ENCODE results near the gene STARD3.
"Not testable (repeated sequence)": the region's sequence is repeated elsewhere in the genome, so short reads cannot be mapped to it uniquely, and the experiment has no call there.

DNA sequence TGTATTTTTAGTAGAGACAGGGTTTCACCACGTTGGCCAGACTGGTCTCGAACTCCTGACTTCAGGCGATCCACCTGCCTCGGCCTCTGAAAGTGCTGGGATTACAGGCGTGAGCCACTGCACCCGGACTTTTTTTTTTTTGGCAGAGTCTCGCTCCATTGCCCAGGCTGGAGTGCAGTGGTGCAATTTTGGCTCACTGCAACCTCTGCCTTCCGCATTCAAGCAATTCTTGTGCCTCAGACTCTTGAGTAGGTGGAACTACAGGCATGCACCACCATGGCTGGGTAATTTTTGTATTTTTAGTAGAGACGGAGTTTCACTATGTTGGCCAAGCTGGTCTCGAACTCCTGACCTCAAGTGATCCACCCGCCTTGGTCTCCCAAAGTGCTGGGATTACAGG is 74.1 kb downstream of the STARD3 start:
- TF ChIP-seq, protein P1, sequence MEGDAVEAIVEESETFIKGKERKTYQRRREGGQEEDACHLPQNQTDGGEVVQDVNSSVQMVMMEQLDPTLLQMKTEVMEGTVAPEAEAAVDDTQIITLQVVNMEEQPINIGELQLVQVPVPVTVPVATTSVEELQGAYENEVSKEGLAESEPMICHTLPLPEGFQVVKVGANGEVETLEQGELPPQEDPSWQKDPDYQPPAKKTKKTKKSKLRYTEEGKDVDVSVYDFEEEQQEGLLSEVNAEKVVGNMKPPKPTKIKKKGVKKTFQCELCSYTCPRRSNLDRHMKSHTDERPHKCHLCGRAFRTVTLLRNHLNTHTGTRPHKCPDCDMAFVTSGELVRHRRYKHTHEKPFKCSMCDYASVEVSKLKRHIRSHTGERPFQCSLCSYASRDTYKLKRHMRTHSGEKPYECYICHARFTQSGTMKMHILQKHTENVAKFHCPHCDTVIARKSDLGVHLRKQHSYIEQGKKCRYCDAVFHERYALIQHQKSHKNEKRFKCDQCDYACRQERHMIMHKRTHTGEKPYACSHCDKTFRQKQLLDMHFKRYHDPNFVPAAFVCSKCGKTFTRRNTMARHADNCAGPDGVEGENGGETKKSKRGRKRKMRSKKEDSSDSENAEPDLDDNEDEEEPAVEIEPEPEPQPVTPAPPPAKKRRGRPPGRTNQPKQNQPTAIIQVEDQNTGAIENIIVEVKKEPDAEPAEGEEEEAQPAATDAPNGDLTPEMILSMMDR (IDR thresholded peaks at IDR 0.05) = not testable (repeated sequence)
- not testable (repeated sequence) for TF ChIP-seq POLR2AphosphoS5 (IDR thresholded peaks at IDR 0.05; ENCODE audit: low read depth, low read length)
- TF ChIP-seq, protein P2, sequence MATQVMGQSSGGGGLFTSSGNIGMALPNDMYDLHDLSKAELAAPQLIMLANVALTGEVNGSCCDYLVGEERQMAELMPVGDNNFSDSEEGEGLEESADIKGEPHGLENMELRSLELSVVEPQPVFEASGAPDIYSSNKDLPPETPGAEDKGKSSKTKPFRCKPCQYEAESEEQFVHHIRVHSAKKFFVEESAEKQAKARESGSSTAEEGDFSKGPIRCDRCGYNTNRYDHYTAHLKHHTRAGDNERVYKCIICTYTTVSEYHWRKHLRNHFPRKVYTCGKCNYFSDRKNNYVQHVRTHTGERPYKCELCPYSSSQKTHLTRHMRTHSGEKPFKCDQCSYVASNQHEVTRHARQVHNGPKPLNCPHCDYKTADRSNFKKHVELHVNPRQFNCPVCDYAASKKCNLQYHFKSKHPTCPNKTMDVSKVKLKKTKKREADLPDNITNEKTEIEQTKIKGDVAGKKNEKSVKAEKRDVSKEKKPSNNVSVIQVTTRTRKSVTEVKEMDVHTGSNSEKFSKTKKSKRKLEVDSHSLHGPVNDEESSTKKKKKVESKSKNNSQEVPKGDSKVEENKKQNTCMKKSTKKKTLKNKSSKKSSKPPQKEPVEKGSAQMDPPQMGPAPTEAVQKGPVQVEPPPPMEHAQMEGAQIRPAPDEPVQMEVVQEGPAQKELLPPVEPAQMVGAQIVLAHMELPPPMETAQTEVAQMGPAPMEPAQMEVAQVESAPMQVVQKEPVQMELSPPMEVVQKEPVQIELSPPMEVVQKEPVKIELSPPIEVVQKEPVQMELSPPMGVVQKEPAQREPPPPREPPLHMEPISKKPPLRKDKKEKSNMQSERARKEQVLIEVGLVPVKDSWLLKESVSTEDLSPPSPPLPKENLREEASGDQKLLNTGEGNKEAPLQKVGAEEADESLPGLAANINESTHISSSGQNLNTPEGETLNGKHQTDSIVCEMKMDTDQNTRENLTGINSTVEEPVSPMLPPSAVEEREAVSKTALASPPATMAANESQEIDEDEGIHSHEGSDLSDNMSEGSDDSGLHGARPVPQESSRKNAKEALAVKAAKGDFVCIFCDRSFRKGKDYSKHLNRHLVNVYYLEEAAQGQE (IDR thresholded peaks at IDR 0.05; ENCODE audit: insufficient read depth in 1 of 2, low read depth in 2 of 2, low read length in 1 of 2) = not testable (repeated sequence)
